GM19372 (cell line): ENCODE data around the gene NSUN2.
"Not testable (repeated sequence)": the region's sequence is repeated elsewhere in the genome, so short reads cannot be mapped to it uniquely, and the experiment has no call there.

Source experiments
- ATAC-seq: cut with Tn5 transposase; IDR thresholded peaks from one replicate; pipeline ENCODE4 v1.9.1; 2021; ENCODE audit warnings: mild to moderate bottlenecking, low read depth, moderate library complexity; ENCODE audit not compliant: unreplicated experiment

The NSUN2 gene

GRCh38 chr5:6632888-6633468, at the start of gene NSUN2, which contains the start of gene SRD5A1:
Gene NSUN2, minus strand, starts transcription at chr5:6633044. Its CDS starts 65 bp downstream, at chr5:6632979.
Gene SRD5A1, plus strand, starts transcription at chr5:6633440. Its CDS starts 137 bp downstream, at chr5:6633577.
- peak; percentile 85 for ATAC-seq

GRCh38 chr5:6682239-6682638, 49.4 kb upstream of the NSUN2 start:
- ATAC-seq = no peak

- no peak for ATAC-seq
Measured at GRCh38 chr5:6681682-6682081, 48.8 kb upstream of the NSUN2 start.

GRCh38 chr5:6680922-6681321, 48.1 kb upstream of the NSUN2 start:
- ATAC-seq = no peak

GRCh38 chr5:6678385-6678784, 45.5 kb upstream of the NSUN2 start:
- ATAC-seq = no peak

- ATAC-seq = no peak
Measured at GRCh38 chr5:6676702-6677101, 43.9 kb upstream of the NSUN2 start.

- no peak for ATAC-seq
Measured at GRCh38 chr5:6675784-6676491, 43.1 kb upstream of the NSUN2 start.

- ATAC-seq = no peak
Measured at GRCh38 chr5:6674886-6675285, 42.0 kb upstream of the NSUN2 start.

- ATAC-seq = no peak
Measured at GRCh38 chr5:6674421-6674820, 41.6 kb upstream of the NSUN2 start.

GRCh38 chr5:6673963-6674362, 41.1 kb upstream of the NSUN2 start:
- ATAC-seq = no peak

GRCh38 chr5:6673031-6673430, 40.2 kb upstream of the NSUN2 start:
- ATAC-seq = no peak

- not testable (repeated sequence) for ATAC-seq
Measured at GRCh38 chr5:6668717-6669116, 35.9 kb upstream of the NSUN2 start.

GRCh38 chr5:6667648-6668047, 34.8 kb upstream of the NSUN2 start:
- no peak for ATAC-seq

- ATAC-seq = no peak
Measured at GRCh38 chr5:6666762-6667161, 33.9 kb upstream of the NSUN2 start.

GRCh38 chr5:6660688-6661087, 27.8 kb upstream of the NSUN2 start:
- peak; percentile 51 for ATAC-seq

- ATAC-seq = peak; percentile 70
Measured at GRCh38 chr5:6659941-6660684, 27.3 kb upstream of the NSUN2 start.

- ATAC-seq = no peak
Measured at GRCh38 chr5:6656680-6657079, 23.8 kb upstream of the NSUN2 start.

GRCh38 chr5:6655432-6655831, 22.6 kb upstream of the NSUN2 start:
- no peak for ATAC-seq

GRCh38 chr5:6652025-6652424, 19.2 kb upstream of the NSUN2 start:
- ATAC-seq = no peak

- ATAC-seq = no peak
Measured at GRCh38 chr5:6649681-6650080, 16.8 kb upstream of the NSUN2 start.

- ATAC-seq = no peak
Measured at GRCh38 chr5:6649186-6649585, 16.3 kb upstream of the NSUN2 start.
